Subcutaneous adipose tissue (tissue), 4 donors: ENCODE measurements around the gene NINJ2. TPM values are rescaled to one million over a fixed set of nuclear protein-coding genes. Genes with fewer than 3 reads are reported as not detected.

Experiments used
- total RNA-seq, 4 donors: library from RNA; depleted of rRNA; stranded (reverse); fragments of >200 nt; gene quantifications; one replicate each; pipeline ENCODE4 v1.1.0, GENCODE V29; 2016
- TF ChIP-seq, protein P1 (sequence below): fragments of 450-650 bp; IDR thresholded peaks from one replicate; pipeline ENCODE4 v1.5.1; 2016; ENCODE audit warnings: low read depth, mild to moderate bottlenecking, control low read depth, antibody characterized with exemption, moderate library complexity

The NINJ2 gene
- total RNA-seq, 4 donors from 2014 or later: 9.4 to 54.3 (median 19.0) TPM

DNA sequence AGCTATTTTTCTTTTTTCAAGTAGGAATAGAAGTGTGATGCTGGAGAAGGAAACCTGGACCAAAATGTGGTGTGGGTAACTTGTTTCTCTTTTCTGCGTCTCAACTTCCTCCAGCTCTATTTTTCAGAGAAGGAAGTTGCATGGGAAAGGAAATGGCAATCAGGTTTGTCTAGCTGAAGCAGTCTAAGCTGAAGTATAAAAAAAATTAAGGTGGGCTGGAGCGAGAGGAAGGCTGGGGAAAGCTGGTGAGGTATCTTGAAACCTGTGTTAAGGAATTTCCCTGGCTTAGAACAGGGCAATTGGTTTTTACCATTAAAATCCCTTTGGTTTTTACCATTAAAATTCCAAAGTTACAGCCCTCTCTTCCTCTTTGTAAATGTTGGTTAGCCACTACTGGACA lies 34.2 kb upstream of the NINJ2 start:
- TF ChIP-seq, protein P1, sequence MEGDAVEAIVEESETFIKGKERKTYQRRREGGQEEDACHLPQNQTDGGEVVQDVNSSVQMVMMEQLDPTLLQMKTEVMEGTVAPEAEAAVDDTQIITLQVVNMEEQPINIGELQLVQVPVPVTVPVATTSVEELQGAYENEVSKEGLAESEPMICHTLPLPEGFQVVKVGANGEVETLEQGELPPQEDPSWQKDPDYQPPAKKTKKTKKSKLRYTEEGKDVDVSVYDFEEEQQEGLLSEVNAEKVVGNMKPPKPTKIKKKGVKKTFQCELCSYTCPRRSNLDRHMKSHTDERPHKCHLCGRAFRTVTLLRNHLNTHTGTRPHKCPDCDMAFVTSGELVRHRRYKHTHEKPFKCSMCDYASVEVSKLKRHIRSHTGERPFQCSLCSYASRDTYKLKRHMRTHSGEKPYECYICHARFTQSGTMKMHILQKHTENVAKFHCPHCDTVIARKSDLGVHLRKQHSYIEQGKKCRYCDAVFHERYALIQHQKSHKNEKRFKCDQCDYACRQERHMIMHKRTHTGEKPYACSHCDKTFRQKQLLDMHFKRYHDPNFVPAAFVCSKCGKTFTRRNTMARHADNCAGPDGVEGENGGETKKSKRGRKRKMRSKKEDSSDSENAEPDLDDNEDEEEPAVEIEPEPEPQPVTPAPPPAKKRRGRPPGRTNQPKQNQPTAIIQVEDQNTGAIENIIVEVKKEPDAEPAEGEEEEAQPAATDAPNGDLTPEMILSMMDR: no peak

DNA sequence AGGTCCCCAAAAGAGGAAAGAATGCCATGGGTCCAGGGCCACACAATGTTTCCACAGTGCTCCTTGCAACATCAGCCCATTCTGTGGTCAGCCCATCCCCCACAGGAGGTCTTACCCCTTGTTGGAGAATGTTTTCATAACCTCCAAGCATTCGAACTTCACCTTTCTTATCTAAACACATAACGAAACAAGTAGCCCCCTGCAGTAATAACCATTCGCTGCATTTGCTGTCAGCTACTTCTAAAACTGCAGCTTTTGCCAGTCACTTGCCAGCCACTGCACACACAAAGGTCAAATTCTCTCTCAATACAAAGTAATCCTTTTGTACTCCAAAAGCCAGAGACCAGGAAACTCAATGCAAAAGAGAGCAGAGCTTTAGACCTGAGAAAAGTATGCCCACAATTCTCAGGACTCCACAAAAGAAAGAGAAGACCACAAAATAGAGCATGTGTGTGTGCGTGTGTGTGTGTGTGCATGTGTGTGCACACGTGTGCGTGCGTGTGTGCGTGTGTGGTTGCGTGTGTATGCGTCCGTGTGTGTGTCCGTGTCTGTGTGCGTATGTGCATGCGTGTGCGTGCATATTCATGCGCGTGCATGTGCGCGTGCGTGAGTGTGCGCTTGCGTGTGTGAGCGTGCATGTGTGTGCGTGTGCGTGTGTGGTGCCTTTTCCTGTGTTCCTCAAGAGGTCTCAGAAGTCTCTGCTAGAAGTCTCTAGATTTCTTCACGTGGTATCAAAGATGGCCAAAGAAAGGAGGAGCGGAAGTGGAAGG lies 31.7 kb upstream of the NINJ2 start:
- TF ChIP-seq, protein P1: no peak

- TF ChIP-seq, protein P1: no peak
Observed at GRCh38 chr12:693934-694533, 30.8 kb upstream of the NINJ2 start.

- TF ChIP-seq, protein P1: no peak
Observed at GRCh38 chr12:692274-692673, 29.0 kb upstream of the NINJ2 start.

DNA sequence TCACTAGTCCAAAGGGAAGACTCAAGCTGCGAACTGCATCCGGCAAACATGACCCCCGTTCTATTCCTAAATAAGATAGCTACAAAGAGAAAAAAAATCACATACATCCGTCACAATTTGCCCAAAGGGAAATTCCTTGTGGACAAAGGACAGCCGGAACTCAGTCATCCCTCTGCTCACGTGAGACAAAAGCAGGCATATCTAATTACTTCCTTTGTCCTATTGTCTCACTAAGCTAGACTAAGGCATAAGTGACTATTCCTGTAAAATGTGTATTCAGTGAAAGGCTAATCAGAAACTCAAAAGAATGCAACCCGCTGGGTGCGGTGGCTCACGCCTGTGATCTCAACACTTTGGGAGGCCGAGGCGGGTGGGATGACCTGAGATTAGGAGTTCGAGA lies 27.2 kb upstream of the NINJ2 start:
- TF ChIP-seq, protein P1: no peak

GRCh38 chr12:685388-685787 lies 22.1 kb upstream of the NINJ2 start:
- TF ChIP-seq, protein P1: no peak

GRCh38 chr12:684416-684815 lies 21.2 kb upstream of the NINJ2 start:
- TF ChIP-seq, protein P1: no peak
